HG03108 (cell line): Measurements from ENCODE around the gene NRG4.
"Not testable (repeated sequence)": the region's sequence is repeated elsewhere in the genome, so short reads cannot be mapped to it uniquely, and the experiment has no call there.

ENCODE experiments used
- ATAC-seq: cut with Tn5 transposase; IDR thresholded peaks from one replicate; pipeline ENCODE4 v1.9.1; 2021; ENCODE audit warnings: moderate library complexity; ENCODE audit not compliant: unreplicated experiment

Gene NRG4

DNA sequence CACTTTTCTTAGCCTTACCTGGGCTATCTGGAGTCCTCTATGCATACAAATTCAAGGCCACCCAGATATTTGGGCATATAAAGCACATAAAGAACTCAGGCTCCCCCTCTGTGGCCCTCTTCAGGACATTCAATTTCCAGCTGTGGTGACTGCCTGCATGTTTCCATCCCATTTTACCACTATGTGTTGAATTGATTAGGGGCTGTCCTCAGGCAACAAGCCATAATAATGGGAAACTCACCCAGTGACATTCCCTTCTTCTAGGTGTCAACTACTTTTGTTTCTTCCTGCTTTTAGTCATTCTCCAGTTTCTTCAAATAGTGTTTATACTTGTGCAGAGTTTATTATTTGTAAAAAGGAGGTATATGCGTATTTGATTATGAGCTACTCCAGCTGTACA is 18.0 kb downstream of the NRG4 start:
- ATAC-seq, result no peak

DNA sequence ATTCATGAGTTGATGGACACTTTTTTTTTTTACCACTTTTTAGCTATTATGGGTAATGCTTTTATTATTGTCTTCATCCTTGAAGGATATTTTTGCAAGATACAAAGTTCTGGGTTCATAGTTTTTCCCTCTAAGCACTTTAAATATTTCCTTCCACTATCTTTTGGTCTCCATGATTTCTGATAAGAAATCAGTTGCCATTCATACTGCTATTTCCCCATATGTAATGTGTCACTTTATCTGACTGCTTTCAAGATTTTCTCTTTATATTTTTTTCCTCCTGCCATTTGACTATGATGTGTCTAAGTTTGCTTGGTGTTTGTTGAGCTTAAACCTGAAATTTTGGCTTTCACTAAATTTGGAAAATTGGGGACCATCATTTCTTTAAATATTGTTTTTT is 19.3 kb downstream of the NRG4 start:
- ATAC-seq, result no peak

DNA sequence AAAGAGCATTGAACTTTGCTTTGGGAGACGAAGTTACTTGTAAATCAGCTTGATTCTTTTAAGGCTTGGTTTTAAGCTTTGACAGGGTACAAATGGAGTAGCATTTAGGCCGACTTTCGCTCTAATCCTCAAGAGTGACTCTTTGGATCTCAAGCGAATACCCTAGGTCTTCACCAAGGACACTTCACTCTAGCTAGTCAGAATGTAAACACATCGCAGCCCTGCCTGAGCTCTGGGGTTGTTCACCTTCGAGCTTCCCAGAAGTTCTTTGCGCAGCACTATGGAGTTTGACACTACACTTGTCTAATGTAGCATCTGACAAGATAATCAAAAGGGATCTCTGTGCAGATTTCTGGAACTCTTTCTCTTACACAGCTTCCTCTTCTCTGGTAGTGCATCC is 22.3 kb downstream of the NRG4 start:
- ATAC-seq, result no peak

GRCh38 chr15:75989045-75989444 is 23.2 kb downstream of the NRG4 start:
- no peak for ATAC-seq

GRCh38 chr15:75985971-75986370 is 26.3 kb downstream of the NRG4 start:
- no peak for ATAC-seq

GRCh38 chr15:75984706-75985105 is 27.5 kb downstream of the NRG4 start:
- ATAC-seq, result not testable (repeated sequence)

DNA sequence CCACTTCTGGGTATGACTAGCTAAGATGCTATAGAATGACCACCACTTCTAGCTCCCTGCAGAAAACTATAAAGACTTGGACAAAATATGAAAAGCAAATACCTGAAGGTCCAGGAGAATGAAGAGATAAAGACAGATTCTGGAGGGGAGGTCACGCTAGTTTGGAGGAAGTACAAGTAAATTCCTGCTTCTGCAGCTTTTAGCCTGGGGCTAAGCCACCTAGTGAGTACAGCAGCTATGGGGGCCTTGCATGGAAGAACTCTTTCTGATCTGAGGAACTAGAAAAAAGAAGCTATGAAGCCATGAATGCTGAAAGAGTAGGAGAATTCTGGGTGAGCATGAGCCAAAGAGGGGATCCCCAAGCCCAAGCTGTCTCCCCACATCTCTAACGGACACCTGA is 29.8 kb downstream of the NRG4 start:
- no peak for ATAC-seq

- ATAC-seq, result no peak
These were observed 30.9 kb downstream of the NRG4 start for GRCh38 chr15:75981149-75981815.

GRCh38 chr15:75976766-75977165 is 35.5 kb downstream of the NRG4 start:
- ATAC-seq, result not testable (repeated sequence)

DNA sequence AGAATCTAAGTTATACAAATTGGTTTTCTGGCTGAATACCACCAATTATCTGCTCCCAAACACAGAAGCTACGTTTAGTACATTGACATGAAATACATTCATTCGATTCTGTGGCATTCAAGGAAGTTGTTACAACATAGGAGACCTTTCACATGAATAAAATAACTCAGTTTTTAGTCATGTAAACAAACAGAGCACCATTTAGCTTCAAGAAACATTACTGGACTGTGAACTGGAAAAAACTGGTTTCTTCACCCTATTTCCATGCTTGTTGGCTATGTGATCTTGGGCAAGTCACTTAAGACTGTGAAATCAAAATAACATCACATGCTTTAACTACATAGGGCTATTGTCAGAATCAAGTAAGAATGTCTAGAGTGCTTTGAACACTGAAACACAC is 46.2 kb downstream of the NRG4 start:
- ATAC-seq, result no peak

GRCh38 chr15:75961331-75961730 is 50.9 kb downstream of the NRG4 start:
- no peak for ATAC-seq

- ATAC-seq, result no peak
These were observed 56.5 kb downstream of the NRG4 start for GRCh38 chr15:75955720-75956119.

GRCh38 chr15:75952525-75952924 is 59.7 kb downstream of the NRG4 start:
- ATAC-seq, result no peak

DNA sequence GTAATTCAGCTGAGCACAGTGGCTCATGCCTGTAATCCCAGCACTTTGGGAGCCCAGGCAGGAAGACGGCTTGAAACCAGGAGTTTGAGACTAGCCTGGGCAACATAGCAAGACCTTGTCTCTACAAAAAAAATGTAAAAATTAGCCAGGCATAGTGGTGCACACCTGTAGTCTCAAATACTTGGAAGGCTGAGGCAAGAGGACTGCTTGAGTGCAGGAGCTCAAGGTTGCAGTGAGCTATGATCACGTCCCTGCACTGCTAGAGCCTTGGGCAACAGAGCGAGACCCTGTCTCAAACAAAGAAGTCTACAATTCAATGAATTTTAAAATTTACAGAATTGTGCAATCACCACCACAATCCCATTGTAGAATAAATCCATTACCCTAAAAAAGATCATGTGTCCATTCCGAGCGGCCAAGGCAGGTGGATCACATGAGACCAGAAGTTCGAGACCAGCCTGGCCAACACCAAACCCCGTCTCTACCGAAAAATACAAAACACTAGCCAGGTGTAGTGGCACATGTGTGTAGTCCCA is 63.4 kb downstream of the NRG4 start:
- ATAC-seq, result no peak

DNA sequence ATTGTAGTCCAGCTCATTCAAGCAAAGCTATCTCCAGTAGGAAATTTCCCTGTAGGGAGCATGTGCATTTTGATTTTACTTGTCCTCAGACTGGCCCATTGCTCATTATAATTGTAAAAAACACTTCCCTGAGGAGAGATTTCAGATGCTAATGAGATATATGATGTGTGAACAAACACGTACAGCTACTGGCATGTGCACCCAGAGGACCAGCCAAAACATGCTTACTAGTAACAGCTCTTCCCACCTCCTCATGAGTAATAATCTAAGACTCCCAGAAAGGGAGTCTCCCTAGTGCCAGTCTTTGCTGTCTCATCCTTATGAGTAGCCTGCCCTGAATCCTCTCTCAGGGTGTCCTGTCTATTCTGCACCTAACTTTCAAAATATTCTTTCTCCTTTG is 65.1 kb downstream of the NRG4 start:
- ATAC-seq, result no peak

DNA sequence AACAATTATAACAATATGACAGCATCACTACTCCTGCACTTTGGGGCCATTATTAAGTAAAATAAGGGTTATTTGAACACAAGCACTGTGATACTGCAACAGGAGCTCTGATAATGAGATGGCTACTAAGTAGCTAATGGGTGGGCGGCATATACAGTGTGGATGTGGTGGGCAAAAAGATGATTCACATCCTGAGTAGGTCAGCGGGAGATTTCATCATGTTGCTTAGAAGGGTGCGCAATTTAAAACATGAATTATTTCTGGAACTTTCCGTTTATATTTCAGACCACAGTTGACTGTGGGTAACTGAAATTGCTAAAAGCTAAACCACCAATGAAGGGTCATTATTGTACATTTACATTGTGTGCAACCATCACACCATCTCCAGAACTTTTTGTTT is 66.3 kb downstream of the NRG4 start:
- no peak for ATAC-seq

DNA sequence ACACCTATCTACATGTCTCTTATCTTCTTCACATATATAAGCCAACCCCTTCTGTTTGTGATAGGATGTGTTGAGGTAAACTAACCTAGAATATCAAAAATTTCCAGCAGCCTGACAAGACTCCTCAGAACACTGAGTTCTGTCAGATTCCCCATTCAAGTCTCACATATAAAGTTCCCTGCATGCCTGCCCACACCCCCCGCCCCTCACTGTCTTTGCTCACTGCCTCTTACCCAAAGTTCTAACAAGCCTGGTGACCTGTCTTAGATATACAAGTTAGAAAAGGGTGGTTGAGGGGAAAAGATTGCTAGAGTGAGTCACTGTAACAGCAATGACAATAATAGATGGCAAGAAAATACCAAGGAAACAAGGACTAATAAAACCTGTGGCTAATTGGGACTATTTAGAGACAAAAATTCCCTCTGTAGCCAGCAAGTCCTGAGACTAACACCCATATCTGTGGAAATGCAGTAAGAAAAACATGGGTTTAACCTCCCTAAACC is 68.5 kb downstream of the NRG4 start:
- no peak for ATAC-seq

- no peak for ATAC-seq
These were observed 69.0 kb downstream of the NRG4 start for GRCh38 chr15:75943246-75943645.

DNA sequence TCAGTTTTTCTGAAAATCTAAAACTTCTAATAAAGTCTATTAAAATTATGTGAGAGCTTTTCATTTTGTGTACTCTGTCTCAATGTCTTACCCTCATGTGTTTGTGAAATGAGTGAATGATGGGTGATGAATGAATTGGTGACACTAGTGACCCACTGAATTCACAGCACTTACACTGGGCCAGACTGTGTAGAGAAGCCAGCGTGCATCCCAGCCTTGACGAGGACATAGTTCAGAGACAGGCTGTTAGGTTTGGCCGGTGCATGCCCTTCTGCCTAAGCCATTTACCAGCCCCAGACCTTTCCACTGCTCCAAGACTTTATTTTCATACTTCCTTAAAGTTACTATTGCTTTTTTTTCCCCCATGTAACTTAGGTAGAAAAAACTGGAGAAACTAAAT is 69.8 kb downstream of the NRG4 start:
- ATAC-seq, result no peak

- no peak for ATAC-seq
These were observed 81.4 kb downstream of the NRG4 start for GRCh38 chr15:75930866-75931265.

DNA sequence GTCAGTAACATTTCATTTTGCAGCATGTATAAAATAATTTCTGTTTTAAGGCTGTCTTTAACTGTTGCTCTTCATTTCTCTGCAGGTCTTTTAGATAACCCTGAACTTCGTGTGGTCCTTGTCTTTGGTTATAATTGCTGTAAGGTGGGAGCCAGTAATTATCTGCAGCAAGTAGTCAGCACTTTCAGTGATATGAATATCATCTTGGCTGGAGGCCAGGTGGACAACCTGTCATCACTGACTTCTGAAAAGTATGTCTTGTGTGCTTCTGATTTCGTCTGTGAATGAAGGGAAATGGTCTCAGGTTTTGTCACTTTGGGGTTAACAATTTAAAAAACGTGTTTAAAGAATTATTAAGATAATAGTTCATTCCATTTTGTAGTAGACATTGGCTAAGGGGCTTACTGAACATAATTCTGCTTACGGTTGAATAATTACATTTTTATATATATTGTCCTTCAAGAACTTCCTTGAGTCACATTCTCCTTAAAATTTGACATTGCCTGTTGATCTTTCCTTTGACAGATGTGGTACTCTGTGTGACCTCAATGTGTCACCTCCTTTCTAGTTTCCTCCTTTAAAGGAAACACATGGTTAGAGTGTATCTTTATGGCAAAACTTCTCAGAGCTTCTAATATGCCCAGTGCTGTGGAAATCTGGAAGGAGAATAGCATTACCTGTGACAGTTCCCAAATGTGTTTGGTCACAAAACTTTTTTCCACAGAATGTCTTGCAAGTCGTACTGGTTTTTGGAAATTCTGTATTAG is 82.2 kb downstream of the NRG4 start:
- ATAC-seq, result no peak
